ENCODE results near the gene MYL12A.
A peak's percentile ranks its signal among the peaks of the same experiment; 100 is the strongest.

Gene MYL12A

GRCh38 chr18:3245853-3246634 lies 1.6 kb upstream of the MYL12A start:
- Histone ChIP-seq H2AFZ (ENCODE audit: low read depth) (peak overlapping the region; percentile 44), H3K27ac (no peak overlapping the region), H4K20me1 (ENCODE audit: insufficient read depth) (0 out of 2 replicates have a peak, but pooled peaks cover 5% of the 10 kb centered on the region)

GRCh38 chr18:3246635-3247239 lies 864 bp upstream of the MYL12A start:
- H3K36me3 ChIP-seq (ENCODE audit: insufficient read depth) = no peaks in the 10 kb centered on the region
- H3K4me1 ChIP-seq (ENCODE audit: low read depth, poor library complexity, severe bottlenecking) = peaks cover 37% of the 10 kb centered on the region
- peak overlapping the region; percentile 71 for H2AFZ ChIP-seq (ENCODE audit: low read depth)
- H4K20me1 ChIP-seq (ENCODE audit: insufficient read depth) = 0 out of 2 replicates have a peak, but pooled peaks cover 5% of the 10 kb centered on the region
- peak overlapping the region; percentile 87; the same call in 1 of the 2 replicates for H3K27ac ChIP-seq
- TF ChIP-seq, protein P1, sequence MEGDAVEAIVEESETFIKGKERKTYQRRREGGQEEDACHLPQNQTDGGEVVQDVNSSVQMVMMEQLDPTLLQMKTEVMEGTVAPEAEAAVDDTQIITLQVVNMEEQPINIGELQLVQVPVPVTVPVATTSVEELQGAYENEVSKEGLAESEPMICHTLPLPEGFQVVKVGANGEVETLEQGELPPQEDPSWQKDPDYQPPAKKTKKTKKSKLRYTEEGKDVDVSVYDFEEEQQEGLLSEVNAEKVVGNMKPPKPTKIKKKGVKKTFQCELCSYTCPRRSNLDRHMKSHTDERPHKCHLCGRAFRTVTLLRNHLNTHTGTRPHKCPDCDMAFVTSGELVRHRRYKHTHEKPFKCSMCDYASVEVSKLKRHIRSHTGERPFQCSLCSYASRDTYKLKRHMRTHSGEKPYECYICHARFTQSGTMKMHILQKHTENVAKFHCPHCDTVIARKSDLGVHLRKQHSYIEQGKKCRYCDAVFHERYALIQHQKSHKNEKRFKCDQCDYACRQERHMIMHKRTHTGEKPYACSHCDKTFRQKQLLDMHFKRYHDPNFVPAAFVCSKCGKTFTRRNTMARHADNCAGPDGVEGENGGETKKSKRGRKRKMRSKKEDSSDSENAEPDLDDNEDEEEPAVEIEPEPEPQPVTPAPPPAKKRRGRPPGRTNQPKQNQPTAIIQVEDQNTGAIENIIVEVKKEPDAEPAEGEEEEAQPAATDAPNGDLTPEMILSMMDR (conservative IDR thresholded peaks at IDR 0.05; ENCODE audit: low read depth, low read length) = no peak
- H3K4me3 ChIP-seq (IDR thresholded peaks at IDR 0.05; ENCODE audit: insufficient read depth, low read depth, low read length) = no peak overlapping the region
- peak overlapping the region; percentile 92; the same call in 1 of the 2 replicates for H3K4me2 ChIP-seq
- H3K9ac ChIP-seq = peak overlapping the region; percentile 79
- peaks cover 37% of the 10 kb centered on the region for H3K79me2 ChIP-seq (ENCODE audit: insufficient read depth, low read depth)
- no peaks in the 10 kb centered on the region for H3K27me3 ChIP-seq (ENCODE audit: insufficient read depth, low read depth)

More at GRCh38 chr18:3245853-3246634, 1.6 kb upstream of the MYL12A start:
- no peaks in the 10 kb centered on the region for H3K36me3 ChIP-seq (ENCODE audit: insufficient read depth)
- H3K79me2 ChIP-seq (ENCODE audit: insufficient read depth, low read depth) = peaks cover 30% of the 10 kb centered on the region
- no peaks in the 10 kb centered on the region for H3K27me3 ChIP-seq (ENCODE audit: insufficient read depth, low read depth)
- TF ChIP-seq, protein P1 (conservative IDR thresholded peaks at IDR 0.05; ENCODE audit: low read depth, low read length) = peak; percentile 72
- H3K4me3 ChIP-seq (IDR thresholded peaks at IDR 0.05; ENCODE audit: insufficient read depth, low read depth, low read length) = no peak overlapping the region
- H3K4me2 ChIP-seq = peak overlapping the region; percentile 15; the same call in 1 of the 2 replicates
- H3K9ac ChIP-seq = no peak overlapping the region
- H3K4me1 ChIP-seq (ENCODE audit: low read depth, poor library complexity, severe bottlenecking) = peaks cover 31% of the 10 kb centered on the region

- TF ChIP-seq, protein P1 (conservative IDR thresholded peaks at IDR 0.05; ENCODE audit: low read depth, low read length) = no peak
- H3K36me3 ChIP-seq (ENCODE audit: insufficient read depth) = no peaks in the 10 kb centered on the region
- no peaks in the 10 kb centered on the region for H3K27me3 ChIP-seq (ENCODE audit: insufficient read depth, low read depth)
- H3K4me3 ChIP-seq (IDR thresholded peaks at IDR 0.05; ENCODE audit: insufficient read depth, low read depth, low read length) = no peak overlapping the region
- peak overlapping the region; percentile 71 for H2AFZ ChIP-seq (ENCODE audit: low read depth)
- H3K27ac ChIP-seq = peak overlapping the region; percentile 87
- H4K20me1 ChIP-seq (ENCODE audit: insufficient read depth) = 0 out of 2 replicates have a peak, but pooled peaks cover 5% of the 10 kb centered on the region
- peaks cover 42% of the 10 kb centered on the region for H3K79me2 ChIP-seq (ENCODE audit: insufficient read depth, low read depth)
- H3K4me1 ChIP-seq (ENCODE audit: low read depth, poor library complexity, severe bottlenecking) = peaks cover 43% of the 10 kb centered on the region
- peak overlapping the region; percentile 92 for H3K4me2 ChIP-seq
- peak overlapping the region; percentile 79 for H3K9ac ChIP-seq
Observed at GRCh38 chr18:3248062-3248657, 559 bp downstream of the MYL12A start.

DNA sequence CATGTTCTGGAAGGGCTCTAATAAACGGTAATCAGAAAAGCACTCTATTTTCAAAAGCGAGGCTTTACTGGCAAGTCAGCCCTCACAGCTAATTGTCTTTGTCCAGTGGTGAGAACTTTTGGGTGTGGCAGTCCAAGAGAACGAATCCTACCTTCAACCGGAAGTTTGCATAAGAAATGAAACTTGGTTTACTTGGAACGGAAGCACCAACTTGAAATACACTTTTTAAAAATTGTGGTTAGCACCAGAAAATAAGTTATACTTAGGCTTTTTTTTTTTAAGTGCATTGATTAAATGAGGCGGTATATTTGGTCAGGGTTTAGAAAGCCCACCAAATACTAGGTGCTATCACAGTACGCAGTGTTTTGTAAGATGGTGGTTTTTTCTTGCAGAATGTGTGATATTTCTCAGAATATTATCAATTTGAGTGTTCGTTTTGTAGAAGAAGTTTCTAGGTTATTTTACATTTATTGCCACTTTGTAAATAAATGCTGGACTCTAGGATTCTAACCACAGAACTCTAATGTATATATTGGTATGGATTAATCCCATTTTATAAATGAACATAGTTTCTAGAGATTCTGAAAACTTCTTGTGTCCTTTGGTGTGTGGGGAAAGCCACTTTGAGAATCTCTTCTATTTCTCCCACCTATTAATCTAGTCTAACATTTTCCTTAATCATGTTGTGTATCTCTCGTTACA lies 1.2 kb downstream of the MYL12A start:
- TF ChIP-seq, protein P1 (conservative IDR thresholded peaks at IDR 0.05; ENCODE audit: low read depth, low read length) = no peak
- Histone ChIP-seq H3K27ac (peak overlapping the region; percentile 87), H3K27me3 (ENCODE audit: insufficient read depth, low read depth) (no peaks in the 10 kb centered on the region), H3K36me3 (ENCODE audit: insufficient read depth) (no peaks in the 10 kb centered on the region; the same call in 1 of the 2 replicates), H3K79me2 (ENCODE audit: insufficient read depth, low read depth) (peaks cover 42% of the 10 kb centered on the region), H3K4me1 (ENCODE audit: low read depth, poor library complexity, severe bottlenecking) (peaks cover 43% of the 10 kb centered on the region), H3K9ac (peak overlapping the region; percentile 79; the same call in 1 of the 2 replicates), H3K4me3 (IDR thresholded peaks at IDR 0.05; ENCODE audit: insufficient read depth, low read depth, low read length) (no peak overlapping the region), H2AFZ (ENCODE audit: low read depth) (no peak overlapping the region), H3K4me2 (peak overlapping the region; percentile 92), H4K20me1 (ENCODE audit: insufficient read depth) (0 out of 2 replicates have a peak, but pooled peaks cover 5% of the 10 kb centered on the region)
